Stimulated activated CD8-positive, alpha-beta memory T cell treated with anti-CD3 and anti-CD28 coated beads, Interleukin-12 subunit alpha, Interleukin-12 subunit beta, amount 100 ng/mL, for 4 hours (primary cell): Measurements from ENCODE around the gene FLACC1.
"Not testable (repeated sequence)": the region's sequence is repeated elsewhere in the genome, so short reads cannot be mapped to it uniquely, and the experiment has no call there.

Experiments
- DNase-seq: peaks from one replicate; pipeline ENCODE4 v3.0.0-alpha.2; 2020; ENCODE audit warnings: low read depth

Gene FLACC1, protein sequence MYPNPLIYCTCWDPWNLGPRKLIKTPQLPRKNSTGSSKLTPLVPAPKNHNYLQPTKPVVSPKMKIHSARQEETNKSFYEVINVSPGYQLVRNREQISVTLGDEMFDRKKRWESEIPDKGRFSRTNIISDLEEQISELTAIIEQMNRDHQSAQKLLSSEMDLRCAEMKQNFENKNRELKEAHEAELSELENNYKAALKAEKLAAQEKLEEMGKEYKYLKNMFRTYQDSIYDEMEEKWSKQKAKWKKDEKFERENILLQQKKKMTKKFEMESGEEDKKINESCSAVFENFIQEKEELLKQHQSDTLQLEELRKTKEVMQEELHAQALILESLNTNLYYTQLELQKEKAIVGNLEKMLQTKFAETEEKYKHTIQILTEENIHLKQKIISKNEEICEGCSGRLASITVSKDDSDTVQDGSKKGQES

DNA sequence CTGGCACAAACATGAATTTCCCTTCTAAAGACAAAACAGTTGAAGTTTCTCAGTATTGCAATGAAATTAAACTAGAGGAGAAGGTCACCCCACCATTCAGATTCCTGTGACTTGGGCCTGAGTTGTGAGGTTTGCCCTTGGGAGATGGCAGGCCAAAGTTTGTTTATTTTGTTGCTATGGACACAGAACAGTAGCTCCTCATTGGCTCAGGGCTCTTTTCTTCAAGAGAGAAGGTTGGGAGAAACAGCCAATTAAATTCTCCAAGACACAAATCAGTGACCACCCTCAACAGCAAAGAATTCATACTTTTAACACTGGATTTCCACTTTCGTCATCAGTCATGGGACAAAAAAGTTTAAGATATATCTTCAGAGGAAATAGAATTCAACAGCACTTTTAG, at the start of gene FLACC1:
Gene FLACC1, minus strand, starts transcription at position 125 of the 400 bp plus-strand sequence. CDS start 5,941 bp downstream, outside the sequence.
- no peak for DNase-seq

DNA sequence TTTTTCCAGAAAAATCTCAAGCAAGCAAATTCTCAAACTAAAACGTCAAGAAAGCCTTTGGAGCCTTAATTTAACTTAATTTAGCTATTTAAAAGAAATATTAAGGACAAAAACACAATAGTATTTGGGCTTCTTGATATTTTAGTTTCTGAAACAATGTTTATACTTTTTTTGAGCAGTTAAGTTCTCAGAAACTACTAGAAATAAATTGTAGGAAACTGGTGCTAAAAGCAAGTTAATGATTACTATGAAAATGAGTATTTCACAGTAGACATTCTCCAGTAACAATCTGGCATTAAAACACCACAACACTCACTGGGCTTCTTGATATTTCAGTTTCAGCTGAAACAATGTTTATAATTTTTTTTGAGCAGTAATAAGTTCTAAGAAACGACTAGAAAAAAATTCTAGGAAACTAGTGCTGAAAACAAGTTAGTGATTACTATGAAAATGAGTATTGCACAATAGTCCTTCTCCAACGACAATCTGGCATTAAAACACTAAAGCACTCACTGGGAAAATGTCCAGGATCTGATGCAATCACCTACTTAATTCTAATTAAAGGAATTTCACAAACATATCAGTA, 49.0 kb upstream of the FLACC1 start:
- DNase-seq, result no peak

DNA sequence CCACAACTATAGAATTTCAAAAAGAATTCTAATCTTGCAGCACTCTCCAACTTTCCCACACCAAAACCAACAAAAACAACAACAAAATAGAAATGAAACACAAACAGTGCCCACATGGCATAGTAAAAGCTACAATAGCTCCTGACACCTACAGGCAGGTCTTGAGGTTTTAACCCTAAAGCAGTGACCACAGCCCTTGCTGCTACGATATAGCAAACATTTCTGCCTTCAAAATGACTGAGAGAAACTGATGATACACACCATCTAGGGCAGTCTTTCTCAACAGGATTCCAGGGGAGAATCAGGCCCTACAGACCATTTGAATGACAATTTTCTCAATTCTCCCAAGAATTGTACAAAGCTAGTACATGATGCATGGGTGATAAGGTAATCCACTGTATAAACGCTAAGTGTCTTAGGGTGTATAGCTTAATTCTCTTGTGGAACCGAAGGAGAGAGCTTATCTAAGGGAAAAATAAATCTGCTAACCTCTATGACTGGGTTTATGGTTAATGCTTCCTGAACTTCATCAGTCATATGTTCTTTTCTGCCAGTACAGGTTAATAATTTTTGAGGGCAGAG, 47.6 kb upstream of the FLACC1 start:
- no peak for DNase-seq

DNA sequence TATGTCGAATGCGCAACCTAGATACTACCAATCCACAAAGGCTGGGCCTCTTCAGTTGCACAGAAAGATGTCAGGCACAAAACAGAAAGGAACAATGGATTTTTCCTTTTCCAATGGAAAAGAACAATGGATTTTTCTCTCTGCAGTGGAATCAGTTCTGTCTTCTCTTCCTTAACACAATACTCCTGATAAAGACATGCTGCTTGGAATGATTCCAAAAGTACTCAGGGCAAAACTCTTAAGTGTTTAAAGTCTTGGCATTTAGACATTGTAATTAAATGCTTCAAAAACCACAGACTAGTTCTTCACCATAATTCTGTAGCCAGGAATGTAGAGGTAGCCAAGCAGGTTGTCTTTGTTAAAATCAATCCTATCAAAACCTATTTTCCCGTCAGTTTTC, 46.7 kb upstream of the FLACC1 start:
- no peak for DNase-seq

DNA sequence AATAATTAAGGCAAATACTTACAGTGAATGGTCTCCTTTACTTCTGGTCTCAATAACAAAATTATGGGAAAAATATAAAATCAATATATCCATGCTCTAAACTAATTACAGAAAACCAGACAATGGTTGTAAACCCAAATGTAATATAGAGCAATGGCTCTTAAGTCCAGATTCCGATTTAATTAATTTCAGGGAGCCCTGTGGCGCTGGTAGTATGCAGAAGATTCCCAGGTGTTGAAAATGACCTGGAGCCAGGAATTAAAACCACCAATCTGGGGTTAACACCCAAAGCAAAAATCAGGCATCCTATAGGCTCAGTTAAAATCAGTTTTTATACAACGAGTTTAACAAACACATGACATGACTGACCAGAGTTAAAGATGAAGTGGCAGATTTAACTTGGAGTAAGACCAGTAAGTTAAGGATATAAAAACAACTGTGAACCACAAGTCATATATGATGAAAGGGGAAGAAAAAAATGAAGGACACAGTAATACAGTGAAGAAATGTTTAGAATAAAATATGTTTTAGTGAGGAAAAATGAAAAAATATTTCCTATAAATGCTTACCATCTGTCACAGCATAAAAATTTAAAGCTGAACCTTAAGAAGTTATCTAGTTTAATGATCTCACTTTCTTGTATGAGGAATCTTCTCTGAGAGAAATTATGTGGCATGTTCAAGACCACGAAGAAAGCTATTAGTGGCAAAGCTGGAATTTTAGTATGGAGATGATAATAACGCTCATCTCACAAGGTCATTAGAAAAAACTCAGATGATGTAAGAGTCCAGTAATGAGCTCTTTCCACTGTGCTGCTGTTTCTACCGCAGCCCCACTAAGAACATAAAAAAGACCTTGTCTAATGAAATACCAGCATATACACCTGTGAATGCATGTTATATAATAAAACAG, 45.8 kb upstream of the FLACC1 start:
- no peak for DNase-seq

DNA sequence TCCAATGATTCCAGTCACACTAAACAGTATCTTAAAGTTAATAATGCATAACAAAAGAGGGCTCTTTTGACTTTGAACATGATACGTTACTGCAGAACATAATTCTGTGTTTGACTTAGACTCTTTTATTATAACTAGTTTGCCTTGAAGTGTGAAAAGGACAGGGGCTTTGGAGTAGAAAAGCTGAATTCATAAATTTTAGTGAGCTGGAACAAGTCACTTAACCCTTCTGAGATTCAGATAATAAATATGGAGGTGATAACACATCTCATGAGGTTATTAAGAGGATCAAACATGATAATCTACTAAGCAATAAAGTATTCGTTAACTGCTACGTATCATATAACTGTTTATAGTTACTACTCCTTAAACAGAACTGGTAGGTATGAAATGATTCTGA, 44.7 kb upstream of the FLACC1 start:
- no peak for DNase-seq

DNA sequence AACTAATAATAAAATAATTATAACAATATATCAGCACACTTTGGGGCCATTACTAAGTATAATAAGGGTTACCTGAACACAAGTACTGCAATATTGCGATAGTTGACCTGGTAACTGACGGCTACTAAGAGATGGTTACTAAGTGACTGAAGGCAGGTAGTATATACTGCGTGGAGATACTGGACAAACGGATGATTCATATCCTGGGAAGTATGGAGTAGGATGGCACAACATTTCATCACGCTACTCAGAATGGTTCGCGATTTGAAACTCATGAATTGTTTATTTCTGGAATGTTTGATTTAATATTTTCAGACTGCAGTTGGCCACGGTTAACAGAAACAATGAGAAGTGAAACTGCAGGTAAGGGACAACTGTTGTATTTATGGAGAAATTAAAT, 39.5 kb upstream of the FLACC1 start:
- no peak for DNase-seq

DNA sequence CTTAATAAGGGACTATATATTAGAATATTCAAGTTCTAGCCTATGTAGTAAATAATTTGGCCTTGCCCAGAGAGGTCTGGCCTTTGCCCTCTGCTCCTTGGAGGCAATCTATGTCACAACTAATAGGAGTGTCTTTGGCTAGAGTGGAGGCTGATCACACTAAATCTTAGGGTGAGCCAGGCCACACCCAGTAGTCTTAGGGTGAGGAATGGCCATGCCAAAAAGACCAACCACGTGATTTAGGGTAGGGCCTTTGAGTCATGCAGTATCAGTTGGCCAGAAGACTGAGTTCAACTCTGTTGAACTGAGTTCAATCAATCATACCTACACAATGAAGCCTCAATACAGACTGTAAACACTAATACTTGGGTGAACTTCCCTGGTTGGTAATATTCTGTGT, 26.0 kb upstream of the FLACC1 start:
- DNase-seq, result no peak

DNA sequence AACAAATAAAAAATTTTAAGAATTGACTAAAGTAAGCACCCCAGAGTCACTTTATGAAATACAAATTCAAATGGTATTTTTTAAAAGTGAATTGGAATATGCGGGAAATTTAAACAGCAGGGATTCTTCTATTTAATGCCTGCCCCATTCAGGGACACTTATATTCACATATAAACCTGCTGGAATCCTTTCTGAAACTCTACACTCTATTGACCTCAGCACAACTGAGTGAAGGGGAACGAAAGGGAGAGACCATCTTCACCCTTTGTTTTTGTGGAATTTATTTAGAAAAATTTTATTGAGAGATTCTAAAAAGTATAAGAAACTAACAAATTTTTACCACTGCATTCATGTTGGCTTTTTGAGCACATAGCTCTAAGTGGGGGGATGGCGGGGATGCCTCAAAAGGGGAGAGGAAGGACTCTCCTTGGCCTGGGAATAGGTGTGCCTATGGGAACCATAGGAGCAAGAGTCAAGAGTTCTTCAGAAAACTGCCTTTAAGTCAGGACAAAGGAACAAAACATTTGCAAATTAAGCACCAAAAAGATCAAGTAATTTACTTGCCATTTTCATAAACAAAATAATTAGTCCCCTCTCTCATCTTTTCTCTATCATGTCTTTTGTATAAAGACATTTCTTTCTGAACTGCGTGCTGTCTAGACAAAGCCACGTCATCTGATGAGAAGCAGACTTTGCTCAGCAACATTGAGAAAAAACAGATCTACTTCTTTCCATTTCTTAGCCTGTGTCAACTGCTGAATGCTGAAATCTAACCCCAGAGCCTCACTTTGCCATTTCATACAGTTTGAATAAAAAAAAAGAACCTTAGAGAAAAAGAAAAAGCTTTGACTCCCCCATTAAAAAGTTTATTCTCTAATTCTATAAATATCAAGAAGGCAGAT, 21.6 kb upstream of the FLACC1 start:
- DNase-seq, result no peak

DNA sequence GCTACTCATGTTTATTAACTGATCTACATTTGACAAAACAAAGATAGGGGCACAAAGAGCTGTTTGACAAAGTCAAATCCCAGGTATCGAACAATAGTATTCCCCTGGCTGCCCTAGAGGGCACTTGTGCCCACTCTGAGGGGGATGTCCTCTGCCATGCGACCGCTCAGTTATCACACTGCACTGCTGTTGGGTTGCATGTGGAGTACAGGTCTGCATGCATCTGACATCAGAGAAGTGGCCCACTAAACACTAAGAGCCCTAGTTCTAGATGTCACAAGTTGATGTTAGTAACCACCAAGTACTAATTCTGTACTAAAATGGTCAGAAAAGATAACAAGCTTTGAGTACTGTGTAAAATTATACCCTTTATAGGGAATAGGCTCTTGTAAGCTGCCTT, 20.1 kb upstream of the FLACC1 start:
- no peak for DNase-seq

DNA sequence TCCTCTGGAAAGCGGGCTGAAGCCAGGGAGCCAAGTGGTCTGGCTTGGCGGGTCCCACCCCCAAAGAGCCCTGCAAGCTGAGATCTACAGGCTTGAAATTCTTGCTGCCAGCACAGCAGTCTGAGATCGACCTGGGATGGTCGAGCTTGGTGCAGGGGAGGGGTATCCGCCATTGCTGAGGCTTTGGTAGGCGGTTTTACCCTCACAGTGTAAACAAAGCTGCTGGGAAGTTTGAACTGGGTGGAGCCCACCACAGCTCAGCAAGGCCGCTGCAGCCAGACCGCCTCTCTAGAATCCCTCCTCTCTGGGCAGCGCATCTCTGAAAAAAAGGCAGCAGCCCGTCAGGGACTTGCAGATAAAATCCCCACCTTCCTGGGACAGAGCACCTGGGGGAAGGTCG, 12.6 kb upstream of the FLACC1 start:
- DNase-seq, result no peak

DNA sequence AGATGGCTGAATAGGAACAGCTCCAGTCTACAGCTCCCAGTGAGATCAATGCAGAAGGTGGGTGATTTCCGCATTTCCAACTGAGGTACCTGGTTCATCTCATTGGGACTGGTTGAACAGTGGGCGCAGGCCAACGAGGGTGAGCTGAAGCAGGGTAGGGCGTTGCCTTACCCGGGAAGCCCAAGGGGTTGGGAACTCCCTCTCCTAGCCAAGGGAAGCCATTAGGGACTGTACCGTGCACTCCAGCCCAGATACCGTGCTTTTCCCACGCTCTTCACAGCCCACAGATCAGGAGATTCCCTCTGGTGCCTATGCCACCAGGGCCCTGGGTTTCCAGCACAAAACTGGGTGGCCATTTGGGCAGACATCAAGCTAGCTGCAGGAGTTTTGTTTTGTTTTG, 12.2 kb upstream of the FLACC1 start:
- not testable (repeated sequence) for DNase-seq

DNA sequence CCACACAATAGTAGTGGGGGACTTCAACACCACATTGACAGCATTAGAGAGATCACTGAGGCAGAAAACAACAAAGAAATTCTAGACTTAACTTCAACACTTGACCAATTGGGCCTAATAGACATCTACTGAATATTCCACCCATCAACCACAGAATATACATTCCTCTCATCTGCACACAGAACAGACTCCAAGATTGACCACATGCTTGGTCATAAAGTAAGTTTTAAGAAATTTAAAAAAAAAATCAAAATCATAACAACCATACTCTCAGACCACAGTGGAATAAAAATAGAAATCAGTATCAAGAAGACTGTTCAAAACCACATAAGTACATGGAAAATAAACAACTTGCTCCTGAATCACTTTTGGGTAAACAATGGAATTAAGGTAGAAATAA, 9.0 kb upstream of the FLACC1 start:
- DNase-seq, result no peak

DNA sequence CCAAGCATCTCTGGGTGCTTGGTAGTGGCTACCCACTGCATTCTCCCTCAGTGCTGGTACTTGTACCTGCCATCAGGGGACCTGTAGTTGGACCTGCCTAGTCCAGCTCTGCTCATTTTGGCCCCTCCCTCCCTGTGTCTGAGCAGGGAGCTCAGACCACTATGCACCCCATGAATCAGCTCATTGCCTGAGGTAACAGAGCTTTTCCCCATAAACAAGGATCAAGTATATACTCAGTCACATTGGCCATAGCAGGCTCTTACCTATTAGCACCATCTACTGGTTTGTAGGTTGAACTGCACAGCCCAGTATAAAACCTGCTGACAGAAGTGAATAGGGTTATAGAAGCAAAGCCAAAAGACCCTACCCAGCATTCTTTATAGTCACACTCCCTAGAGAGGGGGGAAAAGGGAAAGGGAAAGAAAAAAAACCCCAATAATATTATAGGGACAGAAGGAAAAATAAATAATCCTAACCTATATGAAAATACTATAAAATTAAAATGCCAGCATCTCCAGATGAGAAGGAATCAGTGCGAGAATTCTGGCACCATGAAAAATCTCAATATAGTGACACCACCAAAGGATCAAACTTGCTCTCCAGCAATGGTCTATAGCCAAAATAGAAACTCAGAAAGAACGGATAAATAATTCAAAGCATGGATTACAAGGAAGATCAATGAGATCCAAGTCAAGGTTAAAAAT, 6.9 kb upstream of the FLACC1 start:
- DNase-seq, result no peak

DNA sequence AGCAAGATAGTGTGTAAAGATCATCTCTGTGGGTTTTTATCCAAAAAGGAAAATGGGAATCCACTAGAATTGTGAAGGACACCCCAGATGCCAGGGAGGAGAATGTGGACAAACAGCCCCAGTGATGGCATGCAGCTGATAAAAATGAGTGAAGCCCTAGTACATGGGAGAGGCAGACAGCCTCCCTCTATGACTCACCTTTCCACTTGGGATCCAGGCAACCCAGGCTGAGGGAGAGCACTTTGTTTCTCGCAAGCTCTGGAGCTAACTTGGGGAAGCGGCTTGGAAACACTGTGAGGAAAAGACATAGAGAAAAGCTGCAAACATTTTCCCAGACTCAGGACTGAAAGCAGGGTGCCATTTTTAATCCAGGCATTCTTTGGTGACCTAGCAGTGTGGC, 5.3 kb upstream of the FLACC1 start:
- DNase-seq, result no peak

DNA sequence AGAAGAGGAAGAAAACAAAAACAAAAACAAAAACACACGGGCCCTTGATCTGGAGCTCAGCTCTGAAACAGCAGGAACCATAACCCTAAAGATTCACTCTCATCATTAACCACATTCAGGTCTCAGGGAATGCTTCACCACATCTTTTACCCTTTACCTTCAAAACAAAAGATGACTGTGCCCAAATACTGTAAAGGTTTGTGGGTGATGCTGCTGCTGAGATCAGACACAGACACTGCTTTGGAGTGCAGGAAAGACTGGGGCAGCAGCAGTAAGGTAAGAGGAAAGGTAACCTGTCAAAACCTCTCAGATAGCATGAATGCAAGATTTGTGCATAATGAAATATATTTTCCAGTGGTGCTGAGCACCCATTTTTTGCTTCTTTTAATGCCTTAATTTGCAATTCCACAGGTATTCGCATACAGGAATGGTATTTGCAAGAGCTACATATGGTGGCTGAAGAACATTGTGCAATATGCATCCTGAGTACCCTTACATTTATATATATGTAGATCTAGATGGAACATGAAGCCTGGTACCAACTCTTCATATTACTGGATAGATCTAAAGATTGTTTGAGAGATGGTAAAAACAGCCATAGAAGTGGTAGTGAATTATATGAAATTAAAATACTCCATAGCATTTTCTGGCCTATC, 4.1 kb upstream of the FLACC1 start:
- DNase-seq, result no peak

DNA sequence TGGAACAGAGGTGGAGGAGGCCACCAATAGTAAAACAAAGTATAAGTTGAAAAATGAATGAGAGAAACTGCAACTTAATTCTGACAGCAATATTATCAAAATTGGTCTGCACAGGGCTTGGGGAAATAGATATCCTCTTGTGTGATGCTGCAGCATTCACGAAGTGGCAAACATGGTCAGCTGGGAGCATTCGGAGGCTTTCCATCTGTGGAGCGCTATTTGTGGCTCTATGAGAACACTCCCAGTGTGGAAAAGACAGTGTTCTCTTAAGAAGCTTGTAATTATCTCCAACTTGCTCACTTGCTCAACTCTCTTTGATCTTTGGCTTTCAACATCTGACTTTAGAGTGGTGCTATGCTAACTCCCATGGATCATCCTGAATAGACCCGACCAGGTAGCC, 3.1 kb upstream of the FLACC1 start:
- DNase-seq, result no peak

DNA sequence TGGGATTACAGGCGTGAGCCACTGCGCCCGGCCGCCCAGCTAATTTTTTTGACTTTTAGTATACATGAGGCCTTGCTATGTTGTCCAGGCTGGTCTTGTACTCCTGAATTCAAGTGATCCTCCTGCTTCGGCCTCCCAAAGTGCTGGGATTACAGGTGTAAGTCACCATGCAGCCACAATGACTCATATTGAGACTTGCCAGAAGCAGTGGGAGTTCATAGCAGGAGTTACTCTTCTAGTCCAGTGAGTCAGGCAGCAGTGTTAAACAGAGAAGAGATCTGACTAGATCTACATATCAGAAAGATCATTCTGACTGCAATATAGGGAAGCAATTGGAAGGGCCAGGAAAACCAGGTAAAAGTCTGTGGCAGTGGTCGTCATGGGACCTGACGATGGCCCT, 1.5 kb upstream of the FLACC1 start:
- DNase-seq, result no peak

DNA sequence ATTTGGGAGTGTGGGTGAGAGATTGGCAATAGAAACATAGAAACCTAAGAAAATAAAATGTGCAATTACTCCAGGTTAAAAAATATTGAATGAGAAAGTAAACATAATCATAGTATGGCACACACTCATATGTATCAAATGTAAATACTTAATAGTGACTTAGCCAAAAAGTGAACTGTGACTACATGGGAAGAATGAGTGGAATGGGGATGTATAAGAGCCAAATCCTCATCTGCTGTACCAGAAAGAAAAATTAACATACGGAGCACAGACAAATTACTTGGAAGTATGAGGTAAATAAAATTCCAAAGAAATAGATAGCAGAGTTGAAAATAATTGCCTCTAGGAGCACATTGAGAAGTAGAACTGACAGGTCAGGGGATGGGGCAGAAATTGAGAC, 4.0 kb downstream of the FLACC1 start:
- DNase-seq, result no peak

DNA sequence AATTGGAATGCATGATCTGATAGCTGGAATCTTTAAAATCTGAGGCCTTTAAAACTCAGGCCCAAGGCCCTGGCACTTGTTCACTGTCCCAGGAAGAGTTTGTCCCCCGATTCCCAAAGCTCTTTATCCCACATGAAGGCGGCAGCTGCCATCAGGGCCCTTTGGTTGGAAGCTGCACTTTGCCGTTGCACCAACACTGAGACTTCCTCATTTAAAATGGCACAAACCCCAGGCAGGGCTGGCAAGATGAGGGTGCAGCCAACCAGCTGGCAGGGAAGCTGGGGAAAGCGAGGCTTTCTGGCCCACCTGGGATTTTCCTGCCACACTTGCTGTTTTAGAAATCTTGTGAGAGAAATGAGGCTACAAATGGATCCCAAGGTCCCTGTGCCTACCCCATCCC, 6.3 kb downstream of the FLACC1 start:
- DNase-seq, result no peak
